Upper lobe of left lung (tissue), 6 donors: ENCODE measurements around the gene ABLIM2. TPM values are rescaled to one million over a fixed set of nuclear protein-coding genes. Genes with fewer than 3 reads are reported as not detected.

Experiments used
- ATAC-seq, 2 donors: fragments of 200-7000 bp; cut with Tn5 transposase; one replicate each; pipeline ENCODE4 v1.9.1; 2022; ENCODE audit warnings: mild to moderate bottlenecking in 2 of 2, moderate library complexity in 2 of 2; ENCODE audit not compliant: low FRiP score in 2 of 2
- DNase-seq, 2 donors: peaks; one replicate each; pipeline ENCODE4 v3.0.0-alpha.2; 2019 to 2020
- H3K27ac ChIP-seq, 4 donors: fragments of 200-600 bp; sonication (generic); one replicate each; pipeline ENCODE4 v1.5.1; 2016 to 2019
- H3K27me3 ChIP-seq, 4 donors: fragments of 200-600 bp; sonication (generic); one replicate each; pipeline ENCODE4 v1.5.1; 2017 to 2019
- H3K36me3 ChIP-seq, 4 donors: fragments of 200-600 bp; sonication (generic); one replicate each; pipeline ENCODE4 v1.5.1; 2016 to 2019
- H3K4me1 ChIP-seq, 4 donors: fragments of 200-600 bp; sonication (generic); one replicate each; pipeline ENCODE4 v1.5.1; 2018 to 2019
- H3K4me3 ChIP-seq, 4 donors: fragments of 200-600 bp; sonication (generic); one replicate each; pipeline ENCODE4 v1.5.1; 2017 to 2019; ENCODE audit warnings: mild to moderate bottlenecking in 2 of 4, moderate library complexity in 1 of 4
- H3K9me3 ChIP-seq, 4 donors: fragments of 200-600 bp; sonication (generic); one replicate each; pipeline ENCODE4 v1.5.1; 2018 to 2019
- EP300 ChIP-seq, 4 donors: sonication (generic); formaldehyde crosslinking; IDR thresholded peaks; one replicate each; pipeline ENCODE4 v1.5.1; 2017; ENCODE audit warnings: antibody characterized with exemption in 4 of 4, control low read depth in 2 of 4
- POLR2A ChIP-seq, 4 donors: fragments of 450-650 bp; IDR thresholded peaks; one replicate each; pipeline ENCODE4 v1.5.1; 2016 to 2017; ENCODE audit warnings: antibody characterized with exemption in 4 of 4, mild to moderate bottlenecking in 2 of 4
- POLR2AphosphoS5 ChIP-seq, 2 donors: sonication (generic); formaldehyde crosslinking; IDR thresholded peaks; one replicate each; pipeline ENCODE4 v1.5.1; 2017; ENCODE audit warnings: antibody characterized with exemption in 2 of 2
- WGBS, 2 donors: methylation state at CpG; one replicate each; pipeline ENCODE4 v1.1.5; 2017 to 2018; 5-methylcytosine and 5-hydroxymethylcytosine counted together
- total RNA-seq, 6 donors: library from RNA; depleted of rRNA in 4 of 6; stranded (reverse); fragments of >200 nt in 4 of 6; gene quantifications; one replicate each; pipeline versions ENCODE4 v1.1.0 to v1.2.1, GENCODE V29; 2016 to 2021
- TF ChIP-seq, protein P1 (sequence below), 6 experiments: fragments of 450-650 bp in 4 of 6; fragments of 200-600 bp in 2 of 6; sonication (generic) in 2 of 6; IDR thresholded peaks; one replicate each; pipeline ENCODE4 v1.5.1; 2016 to 2019; ENCODE audit warnings: antibody characterized with exemption in 6 of 6
- donor health status: DM: no; HTN: no; CAD: no; lungs with moderate emphysema.
- donor health status: DM: no; HTN: yes; CAD: no; lungs with severe emphysema.

The ABLIM2 gene
- total RNA-seq, 6 donors from 2014 or later: 3.6 to 36.9 (median 8.1) TPM

DNA sequence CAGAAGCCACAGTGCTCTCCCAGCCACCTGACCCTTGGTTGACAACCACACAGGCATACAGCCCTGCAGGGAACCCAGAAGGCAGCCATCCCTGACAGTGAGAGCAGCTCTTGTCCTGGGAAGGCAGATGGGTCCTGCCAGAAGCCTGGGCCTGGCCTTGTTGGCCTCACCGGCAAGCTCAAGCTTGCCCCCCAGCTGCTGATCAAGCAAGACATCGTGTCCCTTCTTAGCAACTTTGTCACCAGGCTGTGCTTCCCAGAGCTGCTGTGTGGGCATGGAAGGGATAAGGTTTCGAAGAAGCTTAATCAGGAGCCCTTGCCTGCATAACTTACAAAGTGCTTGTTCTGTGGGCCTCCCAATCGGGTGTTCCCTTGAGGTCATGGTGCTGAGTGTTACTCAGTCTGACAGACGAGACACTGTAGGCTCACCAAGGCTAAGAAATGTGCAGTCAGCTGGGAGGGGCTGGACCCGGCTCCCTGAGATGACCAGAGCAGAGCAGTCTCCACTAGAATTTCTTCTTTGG lies 6.8 kb upstream of the ABLIM2 start:
- peaks cover 0 to 4% (median 0%) of the 10 kb centered on the region in 4 donors for H3K4me1 ChIP-seq
- no peak overlapping the region for H3K27ac ChIP-seq
- no peak for ATAC-seq
- no peak overlapping the region for H3K4me3 ChIP-seq
- TF ChIP-seq EP300 (IDR thresholded peaks at IDR 0.05): no peak
- TF ChIP-seq POLR2AphosphoS5 (IDR thresholded peaks at IDR 0.05): no peak
- TF ChIP-seq POLR2A (IDR thresholded peaks at IDR 0.05): no peak
- TF ChIP-seq, protein P1, sequence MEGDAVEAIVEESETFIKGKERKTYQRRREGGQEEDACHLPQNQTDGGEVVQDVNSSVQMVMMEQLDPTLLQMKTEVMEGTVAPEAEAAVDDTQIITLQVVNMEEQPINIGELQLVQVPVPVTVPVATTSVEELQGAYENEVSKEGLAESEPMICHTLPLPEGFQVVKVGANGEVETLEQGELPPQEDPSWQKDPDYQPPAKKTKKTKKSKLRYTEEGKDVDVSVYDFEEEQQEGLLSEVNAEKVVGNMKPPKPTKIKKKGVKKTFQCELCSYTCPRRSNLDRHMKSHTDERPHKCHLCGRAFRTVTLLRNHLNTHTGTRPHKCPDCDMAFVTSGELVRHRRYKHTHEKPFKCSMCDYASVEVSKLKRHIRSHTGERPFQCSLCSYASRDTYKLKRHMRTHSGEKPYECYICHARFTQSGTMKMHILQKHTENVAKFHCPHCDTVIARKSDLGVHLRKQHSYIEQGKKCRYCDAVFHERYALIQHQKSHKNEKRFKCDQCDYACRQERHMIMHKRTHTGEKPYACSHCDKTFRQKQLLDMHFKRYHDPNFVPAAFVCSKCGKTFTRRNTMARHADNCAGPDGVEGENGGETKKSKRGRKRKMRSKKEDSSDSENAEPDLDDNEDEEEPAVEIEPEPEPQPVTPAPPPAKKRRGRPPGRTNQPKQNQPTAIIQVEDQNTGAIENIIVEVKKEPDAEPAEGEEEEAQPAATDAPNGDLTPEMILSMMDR (IDR thresholded peaks at IDR 0.05): no peak
- WGBS, 2 donors: 65 to 74% methylated on average over 4 to 6 of the region's 6 CpGs
- H3K9me3 ChIP-seq: peaks cover 0 to 9% (median 7%) of the 10 kb centered on the region in 4 donors
- no peak for DNase-seq
- no peaks in the 10 kb centered on the region for H3K27me3 ChIP-seq
- H3K36me3 ChIP-seq: no peaks in the 10 kb centered on the region

DNA sequence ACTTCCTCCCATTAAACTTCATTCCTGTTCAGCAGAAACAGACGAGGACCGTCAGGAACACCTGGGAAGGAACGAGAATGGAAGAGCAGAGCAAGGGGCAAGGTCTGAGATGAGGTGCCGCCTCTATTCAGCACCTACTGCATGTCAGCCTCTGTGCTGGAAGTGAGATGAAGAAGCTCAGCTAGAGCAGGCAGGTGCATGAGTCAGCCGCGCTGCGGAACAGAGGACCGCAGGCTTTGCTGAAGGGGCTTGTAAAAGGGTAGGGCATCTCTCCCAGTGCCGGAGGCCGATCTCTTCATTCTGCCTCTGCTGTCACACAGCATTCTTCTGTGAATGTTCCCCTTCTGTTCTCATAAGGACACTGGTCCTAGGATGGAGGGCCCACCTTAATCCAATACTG lies 6.1 kb upstream of the ABLIM2 start:
- Histone ChIP-seq H3K36me3 (no peaks in the 10 kb centered on the region), H3K9me3 (peaks cover 0 to 9% (median 7%) of the 10 kb centered on the region in 4 donors), H3K27ac (no peak overlapping the region), H3K4me1 (peaks cover 3 to 9% (median 4%) of the 10 kb centered on the region in 4 donors), H3K4me3 (no peak overlapping the region), H3K27me3 (no peaks in the 10 kb centered on the region)
- ATAC-seq (no peak), DNase-seq (no peak)
- WGBS, 2 donors: 91 to 94% methylated on average over 10 of the region's 10 CpGs
- no peak for TF ChIP-seq POLR2A (IDR thresholded peaks at IDR 0.05)
- TF ChIP-seq POLR2AphosphoS5 (IDR thresholded peaks at IDR 0.05): no peak
- TF ChIP-seq EP300 (IDR thresholded peaks at IDR 0.05): no peak
- TF ChIP-seq, protein P1 (IDR thresholded peaks at IDR 0.05): no peak

DNA sequence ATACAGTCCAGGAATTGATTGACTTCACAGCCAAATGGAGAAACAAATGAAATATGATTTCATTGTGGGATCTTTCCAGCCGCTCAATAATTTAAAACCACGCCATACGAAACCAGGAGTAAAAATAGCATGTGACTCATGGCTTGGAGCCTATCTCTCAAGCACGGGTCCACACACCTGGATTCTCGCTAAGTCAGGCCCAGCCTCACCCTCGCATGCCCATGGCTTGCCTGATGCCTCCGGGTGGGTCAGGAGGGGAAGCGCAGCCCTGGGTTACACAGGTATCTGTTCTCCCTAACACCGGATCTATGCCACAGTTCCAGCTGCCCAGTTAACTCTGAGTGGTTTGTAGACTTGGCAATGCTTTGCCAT lies 5.6 kb upstream of the ABLIM2 start:
- 86% methylated on average over 9 of the region's 9 CpGs for WGBS, 2 donors
- H3K4me1 ChIP-seq: peaks cover 8 to 14% (median 9%) of the 10 kb centered on the region in 4 donors
- H3K36me3 ChIP-seq: no peaks in the 10 kb centered on the region
- no peaks in the 10 kb centered on the region for H3K27me3 ChIP-seq
- no peak overlapping the region for H3K27ac ChIP-seq
- H3K9me3 ChIP-seq: peaks cover 0 to 9% (median 7%) of the 10 kb centered on the region in 4 donors
- TF ChIP-seq POLR2AphosphoS5 (IDR thresholded peaks at IDR 0.05) (no peak), POLR2A (IDR thresholded peaks at IDR 0.05) (no peak), EP300 (IDR thresholded peaks at IDR 0.05) (no peak)
- TF ChIP-seq, protein P1 (IDR thresholded peaks at IDR 0.05): no peak
- DNase-seq (no peak), ATAC-seq (no peak)
- no peak overlapping the region for H3K4me3 ChIP-seq

DNA sequence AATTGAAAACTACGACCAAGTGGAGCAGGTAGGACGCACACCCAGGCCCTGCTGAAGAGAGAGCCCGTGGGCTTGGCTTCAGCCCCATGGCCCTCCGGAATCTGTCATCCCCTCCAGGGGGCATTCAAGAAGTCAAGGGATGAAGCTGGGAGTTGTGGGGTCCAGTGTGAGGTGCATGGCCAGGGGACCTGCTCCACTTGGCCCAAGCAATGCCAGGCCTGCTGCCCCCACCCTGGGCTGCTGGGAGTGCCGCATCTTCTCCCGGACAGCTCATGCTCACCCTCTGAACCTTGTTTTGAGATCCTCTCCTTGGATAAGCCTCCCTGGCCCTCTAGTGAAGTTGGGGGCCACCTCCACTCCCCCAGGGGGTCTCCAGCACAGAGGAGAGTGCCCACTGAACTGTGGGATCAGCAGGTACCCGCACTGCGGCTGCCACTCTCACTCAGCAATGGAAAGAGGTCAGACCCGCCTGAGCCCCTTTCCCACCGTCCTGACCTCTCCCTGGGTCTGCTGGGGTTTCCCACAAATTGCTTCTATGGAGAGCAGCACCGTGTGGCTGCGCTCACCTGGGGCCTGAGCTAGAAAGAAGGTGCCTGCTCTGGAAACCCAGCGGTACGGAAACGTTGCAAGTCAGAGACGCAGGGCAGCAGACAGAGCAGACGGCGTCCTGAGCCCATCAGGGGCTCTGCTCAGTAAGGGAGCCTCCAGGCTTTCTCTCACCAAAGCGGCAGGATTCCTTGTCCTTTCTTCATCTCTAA lies 5.0 kb upstream of the ABLIM2 start:
- no peaks in the 10 kb centered on the region for H3K36me3 ChIP-seq
- peaks cover 8 to 15% (median 10%) of the 10 kb centered on the region in 4 donors for H3K4me1 ChIP-seq
- WGBS, 2 donors: 85 to 87% methylated on average over 10 to 19 of the region's 19 CpGs
- peaks cover 0 to 8% (median 5%) of the 10 kb centered on the region in 4 donors for H3K9me3 ChIP-seq
- no peak overlapping the region for H3K4me3 ChIP-seq
- no peaks in the 10 kb centered on the region for H3K27me3 ChIP-seq
- H3K27ac ChIP-seq: no peak overlapping the region
- TF ChIP-seq EP300 (IDR thresholded peaks at IDR 0.05): no peak
- TF ChIP-seq POLR2A (IDR thresholded peaks at IDR 0.05): no peak
- TF ChIP-seq POLR2AphosphoS5 (IDR thresholded peaks at IDR 0.05): no peak
- TF ChIP-seq, protein P1 (IDR thresholded peaks at IDR 0.05): no peak
- no peak for ATAC-seq
- no peak for DNase-seq
